Tibial nerve (tissue), 4 donors: ENCODE measurements around the gene PLA2G6. TPM values are rescaled to one million over a fixed set of nuclear protein-coding genes. Genes with fewer than 3 reads are reported as not detected.

Experiments
- DNase-seq, 2 donors: peaks; one replicate each; pipeline ENCODE4 v3.0.0-alpha.2; 2019; ENCODE audit warnings: low spot score in 2 of 2
- H3K27ac ChIP-seq, 4 donors: fragments of 200-600 bp; sonication (generic) in 3 of 4; one replicate each; pipeline ENCODE4 v1.5.1; 2017 to 2019; ENCODE audit warnings: mild to moderate bottlenecking in 1 of 4
- H3K27me3 ChIP-seq, 2 donors: fragments of 200-600 bp; sonication (generic) in 1 of 2; one replicate each; pipeline versions ENCODE4 v1.5.1 to v1.6.0; 2017 to 2019
- H3K36me3 ChIP-seq, 3 donors: fragments of 200-600 bp; sonication (generic); one replicate each; pipeline ENCODE4 v1.5.1; 2018 to 2019
- H3K4me1 ChIP-seq, 4 donors: fragments of 200-600 bp; sonication (generic) in 3 of 4; one replicate each; pipeline ENCODE4 v1.5.1; 2017 to 2019
- H3K4me3 ChIP-seq, 4 donors: fragments of 200-600 bp; sonication (generic) in 3 of 4; one replicate each; pipeline ENCODE4 v1.5.1; 2017 to 2019; ENCODE audit warnings: mild to moderate bottlenecking in 1 of 4, moderate library complexity in 1 of 4
- H3K9me3 ChIP-seq, 4 donors: fragments of 200-600 bp; sonication (generic) in 3 of 4; one replicate each; pipeline ENCODE4 v1.5.1; 2017 to 2019
- CTCF ChIP-seq, 5 experiments: fragments of 200-600 bp in 3 of 5; fragments of 450-650 bp in 2 of 5; sonication (generic) in 3 of 5; IDR thresholded peaks; one replicate each; pipeline ENCODE4 v1.5.1; 2016 to 2019; ENCODE audit warnings: antibody characterized with exemption in 5 of 5, mild to moderate bottlenecking in 3 of 5, moderate library complexity in 2 of 5
- EP300 ChIP-seq, 2 donors: sonication (generic); formaldehyde crosslinking; IDR thresholded peaks; one replicate each; pipeline ENCODE4 v1.6.1; 2017; ENCODE audit warnings: antibody characterized with exemption in 2 of 2, mild to moderate bottlenecking in 1 of 2
- POLR2A ChIP-seq, 2 donors: fragments of 450-650 bp; IDR thresholded peaks; one replicate each; pipeline ENCODE4 v1.6.1; 2017; ENCODE audit warnings: antibody characterized with exemption in 2 of 2, mild to moderate bottlenecking in 2 of 2, moderate library complexity in 2 of 2
- WGBS, 2 donors: methylation state at CpG; one replicate each; pipeline ENCODE4 v1.1.5; 2018; 5-methylcytosine and 5-hydroxymethylcytosine counted together
- total RNA-seq, 4 donors: library from RNA; depleted of rRNA; stranded (reverse); fragments of >200 nt; gene quantifications; one replicate each; pipeline ENCODE4 v1.1.0, GENCODE V29; 2016

Gene PLA2G6
- total RNA-seq, 4 donors from 2014 or later: 48.5 to 60.3 (median 55.1) TPM

GRCh38 chr22:38205261-38206128 lies 23.9 kb upstream of the PLA2G6 start:
- Histone ChIP-seq H3K27ac (peak overlapping the region; percentile 97 to 100 (median 100)), H3K4me3 (no peak overlapping the region), H3K36me3 (peaks cover 0 to 5% (median 0%) of the 10 kb centered on the region in 3 donors), H3K27me3 (no peaks in the 10 kb centered on the region), H3K4me1 (peaks cover 0 to 55% (median 30%) of the 10 kb centered on the region in 4 donors), H3K9me3 (no peaks in the 10 kb centered on the region)
- peak; percentile 77 to 79 for DNase-seq
- 42 to 44% methylated on average over 15 of the region's 15 CpGs for WGBS, 2 donors
- peak; percentile 54 to 81 for TF ChIP-seq EP300 (IDR thresholded peaks at IDR 0.05)
- TF ChIP-seq POLR2A (IDR thresholded peaks at IDR 0.05): peak in 1 of 2 donors; percentile 70
- peak in 1 of 5 experiments; percentile 17 for TF ChIP-seq CTCF (IDR thresholded peaks at IDR 0.05)

GRCh38 chr22:38204784-38205183 lies 23.2 kb upstream of the PLA2G6 start:
- WGBS, 2 donors: 71% methylated on average over 7 of the region's 7 CpGs
- H3K36me3 ChIP-seq: peaks cover 0 to 5% (median 0%) of the 10 kb centered on the region in 3 donors
- peaks cover 0 to 50% (median 30%) of the 10 kb centered on the region in 4 donors for H3K4me1 ChIP-seq
- H3K27ac ChIP-seq: peak overlapping the region; percentile 97 to 100 (median 100)
- no peaks in the 10 kb centered on the region for H3K27me3 ChIP-seq
- TF ChIP-seq POLR2A (IDR thresholded peaks at IDR 0.05): no peak
- no peak for TF ChIP-seq EP300 (IDR thresholded peaks at IDR 0.05)
- no peak for DNase-seq
- H3K4me3 ChIP-seq: no peak overlapping the region
- H3K9me3 ChIP-seq: no peaks in the 10 kb centered on the region

GRCh38 chr22:38203855-38204514 lies 22.4 kb upstream of the PLA2G6 start:
- DNase-seq: no peak
- WGBS, 2 donors: 84 to 98% methylated on average over 3 of the region's 3 CpGs
- H3K36me3 ChIP-seq: peaks cover 0 to 5% (median 0%) of the 10 kb centered on the region in 3 donors
- no peaks in the 10 kb centered on the region for H3K9me3 ChIP-seq
- no peaks in the 10 kb centered on the region for H3K27me3 ChIP-seq
- H3K4me3 ChIP-seq: peak overlapping the region in 1 of 4 donors; percentile 66
- H3K4me1 ChIP-seq: peaks cover 0 to 49% (median 30%) of the 10 kb centered on the region in 4 donors
- TF ChIP-seq CTCF (IDR thresholded peaks at IDR 0.05) (no peak), EP300 (IDR thresholded peaks at IDR 0.05) (no peak), POLR2A (IDR thresholded peaks at IDR 0.05) (no peak)
- peak overlapping the region; percentile 97 to 100 (median 100) for H3K27ac ChIP-seq

- WGBS, 2 donors: 13 to 20% methylated on average over 17 to 18 of the region's 19 CpGs
- no peaks in the 10 kb centered on the region for H3K36me3 ChIP-seq
- H3K27me3 ChIP-seq: no peaks in the 10 kb centered on the region
- peaks cover 0 to 43% (median 30%) of the 10 kb centered on the region in 4 donors for H3K4me1 ChIP-seq
- no peak for TF ChIP-seq POLR2A (IDR thresholded peaks at IDR 0.05)
- no peak for TF ChIP-seq CTCF (IDR thresholded peaks at IDR 0.05)
- no peak for TF ChIP-seq EP300 (IDR thresholded peaks at IDR 0.05)
- no peaks in the 10 kb centered on the region for H3K9me3 ChIP-seq
- no peak for DNase-seq
- H3K27ac ChIP-seq: peak overlapping the region; percentile 97 to 100 (median 100)
- peak overlapping the region; percentile 63 to 98 (median 77) for H3K4me3 ChIP-seq
These were observed 21.6 kb upstream of the PLA2G6 start for GRCh38 chr22:38203090-38203810.

GRCh38 chr22:38202437-38203089 lies 20.9 kb upstream of the PLA2G6 start:
- 0 to 3% methylated on average over 14 to 17 of the region's 74 CpGs for WGBS, 2 donors

More at GRCh38 chr22:38202437-38203089, 20.9 kb upstream of the PLA2G6 start:
- Histone ChIP-seq H3K4me1 (peaks cover 0 to 38% (median 30%) of the 10 kb centered on the region in 4 donors), H3K36me3 (no peaks in the 10 kb centered on the region), H3K27me3 (no peaks in the 10 kb centered on the region), H3K4me3 (peak overlapping the region; percentile 63 to 98 (median 77)), H3K9me3 (no peaks in the 10 kb centered on the region), H3K27ac (peak overlapping the region; percentile 97 to 100 (median 100))
- TF ChIP-seq CTCF (IDR thresholded peaks at IDR 0.05) (peak in 3 of 5 experiments; percentile 2 to 64 (median 41)), EP300 (IDR thresholded peaks at IDR 0.05) (peak; percentile 92 to 98), POLR2A (IDR thresholded peaks at IDR 0.05) (peak; percentile 20 to 64)
- peak; percentile 88 to 89 for DNase-seq
